VCaP (cell line): ENCODE results near the gene INAFM1.

Experiments
- H3K27ac ChIP-seq: fragments of 450-650 bp; 2 replicates; pipeline ENCODE4 v1.5.1; 2017
- CTCF ChIP-seq: fragments of 450-650 bp; conservative IDR thresholded peaks from 2 replicates; pipeline ENCODE4 v1.5.1; 2017; ENCODE audit warnings: mild to moderate bottlenecking, moderate library complexity

INAFM1 gene

GRCh38 chr19:47267350-47267759 is 7.3 kb upstream of the INAFM1 start:
- TF ChIP-seq CTCF: no peak
- no peak overlapping the region for H3K27ac ChIP-seq

- H3K27ac ChIP-seq: no peak overlapping the region
- TF ChIP-seq CTCF: no peak
Measured at GRCh38 chr19:47268028-47268427, 6.7 kb upstream of the INAFM1 start.

GRCh38 chr19:47269596-47269995 is 5.1 kb upstream of the INAFM1 start:
- no peak overlapping the region for H3K27ac ChIP-seq
- no peak for TF ChIP-seq CTCF

- no peak overlapping the region for H3K27ac ChIP-seq
- TF ChIP-seq CTCF: no peak
Measured at GRCh38 chr19:47270408-47270807, 4.3 kb upstream of the INAFM1 start.

- no peak overlapping the region; the same call in 1 of the 2 replicates for H3K27ac ChIP-seq
Measured at GRCh38 chr19:47271949-47272348, 2.7 kb upstream of the INAFM1 start.

GRCh38 chr19:47272448-47273312 is 2.0 kb upstream of the INAFM1 start:
- no peak for TF ChIP-seq CTCF
- H3K27ac ChIP-seq: peak overlapping the region; percentile 74

More at GRCh38 chr19:47271949-47272348, 2.7 kb upstream of the INAFM1 start:
- no peak for TF ChIP-seq CTCF

GRCh38 chr19:47273313-47274070 is 1.2 kb upstream of the INAFM1 start:
- peak overlapping the region; percentile 74 for H3K27ac ChIP-seq
- no peak for TF ChIP-seq CTCF
